Heart right ventricle (tissue), 16 donors: Measurements from ENCODE around the gene MVB12A. TPM values are rescaled to one million over a fixed set of nuclear protein-coding genes. Genes with fewer than 3 reads are reported as not detected.

Experiments used
- ATAC-seq, 8 donors: fragments of 200-7000 bp; cut with Tn5 transposase; one replicate each; pipeline ENCODE4 v1.9.1; 2020; ENCODE audit warnings: mild to moderate bottlenecking in 8 of 8, moderate library complexity in 8 of 8, moderate number of reproducible peaks in 1 of 8
- DNase-seq, 2 donors: peaks; one replicate each; pipeline ENCODE4 v3.0.0-alpha.2; 2020
- H3K27ac ChIP-seq, 10 donors: fragments of 200-600 bp; sonication (generic) in 2 of 10; one replicate each; pipeline versions ENCODE4 v1.5.0 to v1.8.0; 2020 to 2022; ENCODE audit warnings: mild to moderate bottlenecking in 3 of 10
- H3K27me3 ChIP-seq, 7 donors: fragments of 200-600 bp; one replicate each; pipeline ENCODE4 v1.8.0; 2021 to 2022; ENCODE audit warnings: mild to moderate bottlenecking in 2 of 7
- H3K36me3 ChIP-seq, 9 donors: fragments of 200-600 bp; sonication (generic) in 1 of 9; one replicate each; pipeline versions ENCODE4 v1.5.0 to v1.8.0; 2020 to 2022; ENCODE audit warnings: mild to moderate bottlenecking in 2 of 9
- H3K4me1 ChIP-seq, 9 donors: fragments of 200-600 bp; sonication (generic) in 1 of 9; one replicate each; pipeline versions ENCODE4 v1.5.0 to v1.8.0; 2020 to 2022; ENCODE audit warnings: mild to moderate bottlenecking in 4 of 9
- H3K4me3 ChIP-seq, 10 donors: fragments of 200-600 bp; sonication (generic) in 2 of 10; one replicate each; pipeline versions ENCODE4 v1.5.0 to v1.8.0; 2020 to 2022; ENCODE audit warnings: mild to moderate bottlenecking in 7 of 10, moderate library complexity in 2 of 10
- H3K9me3 ChIP-seq, 11 donors: fragments of 200-600 bp in 10 of 11; sonication (generic) in 2 of 11; one replicate each; pipeline versions ENCODE4 v1.5.0 to v1.8.0; 2013 to 2022; ENCODE audit warnings: mild to moderate bottlenecking in 2 of 11, control low read depth in 1 of 11, moderate library complexity in 1 of 11
- CTCF ChIP-seq, 9 donors: fragments of 200-600 bp; sonication (generic) in 2 of 9; IDR thresholded peaks; one replicate each; pipeline versions ENCODE4 v1.5.0 to v1.8.0; 2021 to 2022; ENCODE audit warnings: antibody characterized with exemption in 9 of 9, mild to moderate bottlenecking in 5 of 9, moderate library complexity in 1 of 9
- WGBS, 2 donors: extraction: QIAGEN DNeasy Blood & Tissue Kit; methylation state at CpG; one replicate each; pipeline ENCODE4 v1.1.7; 2013; ENCODE audit warnings: inconsistent platforms in 1 of 2; 5-methylcytosine and 5-hydroxymethylcytosine counted together
- intact Hi-C, 10 donors: fragments of 100-400 bp; cut with DNase I; formaldehyde crosslinking; loops; one replicate each; pipeline versions ENCODE4 v1.11.1 to v1.14.2; 2022
- polyA plus RNA-seq, 2 donors: library from polyadenylated mRNA; stranded (reverse); fragments of 200-250 nt; gene quantifications; one replicate each; pipeline ENCODE4 v1.2.3, GENCODE V29; 2013
- total RNA-seq, 10 donors: library from RNA; stranded (reverse); fragmentation: NEBNext Ultra II Directional in 3 of 10; extraction: Animal tissue kit (Norgen Biotek cat#: 25700) in 3 of 10; gene quantifications; one replicate each; pipeline versions ENCODE4 v1.2.1 to v1.2.4, GENCODE V29; 2021 to 2023
- donor health status: Arrhythmogenic right ventricular cardiomyopathy.
- donor health status: ischemic (EF 13 %, LVEDD 7.1; RV severe dilation, severe dysfunction).
- donor health status: healthy with polysubstance abuse.
- donor health status: DM: no; HTN: yes; CAD: no.
- donor health status: DM: no; HTN: no; CAD: no.
- donor health status: ischemic (EF 25% LVEDD 6.9; RV normal size, moderate dysfunction).
- donor health status: ischemic (EF 25% LVEDD 5.7; RV mildly dilated, moderate dysfunction).
- donor health status: healthy.
- donor health status: DM: yes; HTN: yes; CAD: no.
- donor health status: Ischemic cardiomyopathy.
- donor health status: ischemic (EF 35%, LVEDD 5.7; RV mildly dilated, moderate dysfunction).
- donor health status: nonischemic (EF 11% LVEDD 7.7; RV severe dilation, severe dysfunction).
- donor health status: DM: yes; HTN: yes; CAD: no.
- donor health status: PGD.
- donor health status: ischemic (EF 29% LVEDD 5.4; RV normal size, mild dysfunction).
- donor health status: nonischemic (EF 23%, LVEDD 6.1; RV moderate dilation, normal function).

Gene MVB12A
- total and polyA plus RNA-seq, 12 donors = 11.7 to 50.0 (median 17.5) TPM

GRCh38 chr19:17389957-17390664 is 29.7 kb upstream of the MVB12A start:
- Histone ChIP-seq H3K27me3 (peaks cover 0 to 50% (median 15%) of the 10 kb centered on the region in 7 donors), H3K9me3 (peaks cover 0 to 12% (median 0%) of the 10 kb centered on the region in 11 donors), H3K27ac (peak overlapping the region in 5 of 10 donors; percentile 5 to 35 (median 28)), H3K36me3 (no peaks in the 10 kb centered on the region), H3K4me1 (peaks cover 0 to 42% (median 26%) of the 10 kb centered on the region in 9 donors), H3K4me3 (peak overlapping the region in 9 of 10 donors; percentile 21 to 58 (median 52))
- WGBS, 2 donors = 6 to 10% methylated on average over 32 to 37 of the region's 37 CpGs
- ATAC-seq (peak in 2 of 8 donors; percentile 2), DNase-seq (no peak)
- intact Hi-C loops = loop anchor here in 8 of 10 donors (5.0 to 10.0 kb wide), 4 partner anchors 75 to 98 kb away; partner anchors contain the start of gene NXNL1 (in 1 of the 8)
- TF ChIP-seq CTCF (IDR thresholded peaks at IDR 0.05) = peak in 1 of 9 donors; percentile 10

- DNase-seq = peak; percentile 93 to 94
- H3K27ac ChIP-seq = peak overlapping the region in 6 of 10 donors; percentile 5 to 35 (median 29)
- H3K4me1 ChIP-seq = peaks cover 0 to 40% (median 23%) of the 10 kb centered on the region in 9 donors
Observed at GRCh38 chr19:17390665-17391370, 29.0 kb upstream of the MVB12A start.

GRCh38 chr19:17391371-17392151 is 28.3 kb upstream of the MVB12A start:
- intact Hi-C loops = loop anchor here in 5 of 10 donors (1.0 to 10.0 kb wide), 4 partner anchors 28 to 99 kb away; partner anchors contain the start of gene NXNL1 (in 1 of the 5)
- TF ChIP-seq CTCF (IDR thresholded peaks at IDR 0.05) = peak in 2 of 9 donors; percentile 2 to 6
- Histone ChIP-seq H3K4me1 (peaks cover 0 to 37% (median 19%) of the 10 kb centered on the region in 9 donors), H3K27ac (peak overlapping the region in 1 of 10 donors; percentile 30), H3K4me3 (peak overlapping the region; percentile 16 to 58 (median 51)), H3K36me3 (no peaks in the 10 kb centered on the region), H3K27me3 (peaks cover 0 to 50% (median 15%) of the 10 kb centered on the region in 7 donors), H3K9me3 (peaks cover 0 to 12% (median 0%) of the 10 kb centered on the region in 11 donors)
- WGBS, 2 donors = 11 to 12% methylated on average over 26 of the region's 26 CpGs
- ATAC-seq (no peak), DNase-seq (no peak)

More at GRCh38 chr19:17390665-17391370, 29.0 kb upstream of the MVB12A start:
- peaks cover 0 to 50% (median 15%) of the 10 kb centered on the region in 7 donors for H3K27me3 ChIP-seq
- WGBS, 2 donors = 1% methylated on average over 50 of the region's 50 CpGs
- peak; percentile 96 to 99 (median 98) for ATAC-seq
- intact Hi-C loops = loop anchor here in 5 of 10 donors (1.0 to 10.0 kb wide), 4 partner anchors 28 to 99 kb away; partner anchors contain the start of gene NXNL1 (in 1 of the 5)
- TF ChIP-seq CTCF (IDR thresholded peaks at IDR 0.05) = peak; percentile 50 to 87 (median 80)
- peak overlapping the region; percentile 21 to 58 (median 52) for H3K4me3 ChIP-seq
- no peaks in the 10 kb centered on the region for H3K36me3 ChIP-seq
- peaks cover 0 to 12% (median 0%) of the 10 kb centered on the region in 11 donors for H3K9me3 ChIP-seq
